ENCODE data around the gene RNF168. TPM values are rescaled to one million over a fixed set of nuclear protein-coding genes. Genes with fewer than 3 reads are reported as not detected.

The RNF168 gene
- total and polyA plus RNA-seq, 2 donors (not counting 1 experiment from before 2014, with no cell fraction given), result 3.4 to 42.7 TPM

GRCh38 chr3:196514913-196515621 lies 11.5 kb upstream of the RNF168 start, which contains the start of gene SMCO1:
Gene SMCO1 (minus strand): TSS chr3:196515346. CDS start chr3:196515209, 137 bp downstream.
- TF ChIP-seq EZH2 (IDR thresholded peaks at IDR 0.05; ENCODE audit: borderline replicate concordance, insufficient read depth, low read depth, low read length, poor library complexity, severe bottlenecking), result no peak
- TF ChIP-seq, protein P1, sequence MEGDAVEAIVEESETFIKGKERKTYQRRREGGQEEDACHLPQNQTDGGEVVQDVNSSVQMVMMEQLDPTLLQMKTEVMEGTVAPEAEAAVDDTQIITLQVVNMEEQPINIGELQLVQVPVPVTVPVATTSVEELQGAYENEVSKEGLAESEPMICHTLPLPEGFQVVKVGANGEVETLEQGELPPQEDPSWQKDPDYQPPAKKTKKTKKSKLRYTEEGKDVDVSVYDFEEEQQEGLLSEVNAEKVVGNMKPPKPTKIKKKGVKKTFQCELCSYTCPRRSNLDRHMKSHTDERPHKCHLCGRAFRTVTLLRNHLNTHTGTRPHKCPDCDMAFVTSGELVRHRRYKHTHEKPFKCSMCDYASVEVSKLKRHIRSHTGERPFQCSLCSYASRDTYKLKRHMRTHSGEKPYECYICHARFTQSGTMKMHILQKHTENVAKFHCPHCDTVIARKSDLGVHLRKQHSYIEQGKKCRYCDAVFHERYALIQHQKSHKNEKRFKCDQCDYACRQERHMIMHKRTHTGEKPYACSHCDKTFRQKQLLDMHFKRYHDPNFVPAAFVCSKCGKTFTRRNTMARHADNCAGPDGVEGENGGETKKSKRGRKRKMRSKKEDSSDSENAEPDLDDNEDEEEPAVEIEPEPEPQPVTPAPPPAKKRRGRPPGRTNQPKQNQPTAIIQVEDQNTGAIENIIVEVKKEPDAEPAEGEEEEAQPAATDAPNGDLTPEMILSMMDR (IDR thresholded peaks at IDR 0.05), result no peak
- intact Hi-C loops (cut with micrococcal nuclease), result no loop called here
- H3K4me1 Mint-ChIP-seq, result no peaks in the 10 kb centered on the region
- Histone ChIP-seq H3K79me2 (ENCODE audit: control insufficient read depth, insufficient read depth, low read length) (no peaks in the 10 kb centered on the region), H3K9me3 (ENCODE audit: control extremely low read depth in 1 of 3, control insufficient read depth in 2 of 3, insufficient read depth in 1 of 3, low read length in 2 of 3) (peaks cover 6 to 47% (median 38%) of the 10 kb centered on the region in 3 donors), H3K9ac (ENCODE audit: low read length) (no peak within 1 kb of the TSS), H3K27ac (ENCODE audit: low read length in 2 of 2) (no peak within 1 kb of the TSS), H3K27me3 (replicated peaks in 1 of 4; ENCODE audit: control extremely low read depth in 1 of 4, control insufficient read depth in 3 of 4, insufficient read depth in 4 of 4, low read length in 3 of 4) (no peaks in the 10 kb centered on the region), H4K20me1 (ENCODE audit: control insufficient read depth, insufficient read depth, low read length, poor library complexity, severe bottlenecking) (no peaks in the 10 kb centered on the region), H3K4me3 (ENCODE audit: control extremely low read depth in 1 of 5, extremely low read depth in 1 of 5, insufficient read depth in 1 of 5, low read depth in 2 of 5, low read length in 4 of 5) (no peak within 1 kb of the TSS), H3K4me1 (ENCODE audit: control insufficient read depth in 2 of 2, insufficient read depth in 2 of 2, low read length in 2 of 2) (no peaks in the 10 kb centered on the region), H2AFZ (ENCODE audit: insufficient read depth, low read depth, low read length, poor library complexity, severe bottlenecking) (no peak within 1 kb of the TSS), H3K4me2 (replicated peaks; ENCODE audit: low read depth, low read length, poor library complexity, severe bottlenecking) (no peak within 1 kb of the TSS), H3K36me3 (replicated peaks in 1 of 2; ENCODE audit: control extremely low read depth in 1 of 2, control insufficient read depth in 1 of 2, extremely low read depth in 1 of 2, insufficient read depth in 2 of 2, low read length in 1 of 2) (no peaks in the 10 kb centered on the region)
- DNase-seq, result no peak
- peaks cover 13% of the 10 kb centered on the region for H3K27me3 Mint-ChIP-seq
- ChIA-PET CTCF (interaction anchor here (1.2 kb wide), 1 partner anchor 10 kb away, joined by 3 read pairs; no protein-coding TSS in a partner anchor), POLR2A (no interaction called here)
- ATAC-seq (ENCODE audit: low read depth), result no peak
- peaks cover 17% of the 10 kb centered on the region for H3K9me3 Mint-ChIP-seq (ENCODE audit: insufficient read depth)
- no peak within 1 kb of the TSS for H3K4me3 Mint-ChIP-seq
- H3K27ac Mint-ChIP-seq, result no peak within 1 kb of the TSS
- 98% methylated on average over 7 of the region's 10 CpGs for WGBS (ENCODE audit: insufficient coverage)

- Mint-ChIP-seq H3K27ac (no peak overlapping the region), H3K4me1 (no peaks in the 10 kb centered on the region), H3K27me3 (peaks cover 13% of the 10 kb centered on the region), H3K9me3 (ENCODE audit: insufficient read depth) (peaks cover 13% of the 10 kb centered on the region), H3K4me3 (no peak overlapping the region)
- no peak overlapping the region for H3K9ac ChIP-seq (ENCODE audit: low read length)
- DNase-seq, result no peak
- no peak overlapping the region for H3K4me2 ChIP-seq (replicated peaks; ENCODE audit: low read depth, low read length, poor library complexity, severe bottlenecking)
- ChIA-PET CTCF (interaction anchor here (0.9 to 1.2 kb wide), 2 partner anchors 9 to 10 kb away, joined by 3 to 4 read pairs; no protein-coding TSS in a partner anchor), POLR2A (no interaction called here)
- peaks cover 8 to 40% (median 31%) of the 10 kb centered on the region in 3 donors for H3K9me3 ChIP-seq (ENCODE audit: control extremely low read depth in 1 of 3, control insufficient read depth in 2 of 3, insufficient read depth in 1 of 3, low read length in 2 of 3)
- H3K36me3 ChIP-seq (replicated peaks in 1 of 2; ENCODE audit: control extremely low read depth in 1 of 2, control insufficient read depth in 1 of 2, extremely low read depth in 1 of 2, insufficient read depth in 2 of 2, low read length in 1 of 2), result no peaks in the 10 kb centered on the region
- no peak overlapping the region for H3K4me3 ChIP-seq (ENCODE audit: control extremely low read depth in 1 of 5, extremely low read depth in 1 of 5, insufficient read depth in 1 of 5, low read depth in 2 of 5, low read length in 4 of 5)
- H3K27me3 ChIP-seq (replicated peaks in 1 of 4; ENCODE audit: control extremely low read depth in 1 of 4, control insufficient read depth in 3 of 4, insufficient read depth in 4 of 4, low read length in 3 of 4), result no peaks in the 10 kb centered on the region
- TF ChIP-seq EZH2 (IDR thresholded peaks at IDR 0.05; ENCODE audit: borderline replicate concordance, insufficient read depth, low read depth, low read length, poor library complexity, severe bottlenecking), result no peak
- TF ChIP-seq, protein P1 (IDR thresholded peaks at IDR 0.05), result no peak
- no peak for ATAC-seq (ENCODE audit: low read depth)
- WGBS (ENCODE audit: insufficient coverage), result no CpG with 5 or more reads among the region's 1 CpG
- intact Hi-C loops (cut with micrococcal nuclease), result no loop called here
- no peaks in the 10 kb centered on the region for H4K20me1 ChIP-seq (ENCODE audit: control insufficient read depth, insufficient read depth, low read length, poor library complexity, severe bottlenecking)
- H2AFZ ChIP-seq (ENCODE audit: insufficient read depth, low read depth, low read length, poor library complexity, severe bottlenecking), result no peak overlapping the region
- no peaks in the 10 kb centered on the region for H3K79me2 ChIP-seq (ENCODE audit: control insufficient read depth, insufficient read depth, low read length)
- no peaks in the 10 kb centered on the region for H3K4me1 ChIP-seq (ENCODE audit: control insufficient read depth in 2 of 2, insufficient read depth in 2 of 2, low read length in 2 of 2)
- no peak overlapping the region for H3K27ac ChIP-seq (ENCODE audit: low read length in 2 of 2)
These were observed 10.8 kb upstream of the RNF168 start for GRCh38 chr3:196514350-196514716.

Measured in B cell (primary cell).